SKM-1 (cell line): ENCODE measurements around the gene SMS.
"Not testable (repeated sequence)": the region's sequence is repeated elsewhere in the genome, so short reads cannot be mapped to it uniquely, and the experiment has no call there.

Source experiments
- DNase-seq: peaks from one replicate; lab custom pipeline; 2025; ENCODE audit not compliant: unreplicated experiment; lab: John Stamatoyannopoulos, UW

The SMS gene

DNA sequence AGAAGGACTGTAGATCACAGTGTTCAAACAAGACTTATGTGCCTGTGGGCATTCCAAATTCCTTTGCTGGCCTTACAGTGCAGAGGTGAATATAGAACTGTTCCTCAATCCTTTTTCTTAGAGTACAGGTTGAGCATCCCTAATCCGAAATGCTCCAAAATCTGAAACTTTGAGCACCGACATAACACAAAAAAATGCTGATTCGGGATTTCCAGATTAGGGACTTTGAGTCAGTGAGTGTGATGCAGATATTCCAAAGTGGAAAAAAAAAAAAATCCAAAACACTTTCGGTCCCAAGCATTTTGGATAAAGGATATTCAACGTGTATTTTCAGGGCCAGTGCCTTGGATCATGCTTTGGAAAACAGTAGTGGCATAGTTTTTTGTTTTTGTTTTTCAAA is 9.2 kb downstream of the SMS start:
- DNase-seq: no peak

DNA sequence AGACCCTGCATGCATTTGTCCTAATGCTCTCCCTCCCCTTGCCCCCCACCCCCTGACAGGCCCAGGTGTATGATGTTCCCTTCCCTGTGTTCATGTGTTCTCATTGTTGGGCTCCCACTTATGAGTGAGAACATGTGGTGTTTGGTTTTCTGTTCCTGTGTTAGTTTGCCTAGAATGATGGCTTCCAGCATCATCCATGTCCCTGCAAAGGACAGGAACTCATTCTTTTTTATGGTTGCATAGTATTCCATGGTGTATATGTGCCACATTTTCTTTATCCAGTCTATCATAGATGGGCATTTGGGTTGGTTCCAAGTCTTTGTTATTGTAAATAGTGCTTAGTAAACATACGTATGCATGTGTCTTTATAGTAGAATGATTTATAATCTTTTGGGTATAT is 10.0 kb downstream of the SMS start:
- not testable (repeated sequence) for DNase-seq

DNA sequence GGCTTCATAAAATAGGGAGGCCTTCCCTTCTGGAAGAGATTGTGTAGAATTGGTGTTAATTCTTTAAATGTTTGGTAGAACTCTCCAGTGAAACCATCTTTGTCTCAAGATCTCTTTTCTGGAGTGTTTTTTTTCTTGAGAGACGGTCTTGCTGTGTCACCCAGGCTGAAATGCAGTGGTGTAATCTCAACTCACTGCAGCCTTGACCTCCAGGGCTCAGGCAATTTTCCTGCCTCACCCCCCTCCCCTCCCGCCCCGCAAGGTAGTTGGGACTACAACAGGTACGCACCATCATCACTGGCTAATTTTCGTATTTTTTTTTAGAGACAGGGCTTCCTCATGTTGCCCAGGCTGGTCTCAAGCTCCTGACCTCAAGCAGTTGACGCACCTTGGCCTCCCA is 12.1 kb downstream of the SMS start:
- no peak for DNase-seq

DNA sequence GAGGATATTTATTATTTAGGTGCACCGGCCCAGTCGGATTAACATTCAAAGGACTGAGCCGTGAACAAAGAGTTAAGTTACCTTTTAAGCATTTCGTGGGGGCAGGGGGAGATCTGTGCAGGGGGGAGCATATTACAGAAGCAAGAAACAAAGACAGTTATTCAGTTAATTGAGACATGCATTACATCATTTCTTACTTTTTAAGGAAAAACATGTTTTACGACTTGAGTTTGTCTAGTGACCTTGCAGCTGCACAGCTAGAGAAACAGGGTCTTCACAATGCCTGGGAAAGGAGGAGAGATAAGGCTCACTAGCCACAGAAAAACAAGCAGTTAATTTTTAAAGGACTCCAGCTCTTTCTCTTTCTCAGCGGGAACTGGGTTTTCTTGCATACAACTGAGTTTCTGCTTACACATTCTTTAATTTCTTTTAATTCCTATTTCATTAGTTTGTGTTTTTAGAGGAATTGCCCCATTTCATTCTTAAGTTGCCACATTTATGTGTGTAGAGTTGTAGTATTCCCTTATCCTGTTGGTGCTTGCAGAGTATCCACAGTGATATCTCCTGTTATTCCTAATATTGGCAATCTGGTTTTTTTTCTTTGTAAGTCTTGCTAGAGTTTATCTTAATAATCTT is 12.8 kb downstream of the SMS start:
- not testable (repeated sequence) for DNase-seq

DNA sequence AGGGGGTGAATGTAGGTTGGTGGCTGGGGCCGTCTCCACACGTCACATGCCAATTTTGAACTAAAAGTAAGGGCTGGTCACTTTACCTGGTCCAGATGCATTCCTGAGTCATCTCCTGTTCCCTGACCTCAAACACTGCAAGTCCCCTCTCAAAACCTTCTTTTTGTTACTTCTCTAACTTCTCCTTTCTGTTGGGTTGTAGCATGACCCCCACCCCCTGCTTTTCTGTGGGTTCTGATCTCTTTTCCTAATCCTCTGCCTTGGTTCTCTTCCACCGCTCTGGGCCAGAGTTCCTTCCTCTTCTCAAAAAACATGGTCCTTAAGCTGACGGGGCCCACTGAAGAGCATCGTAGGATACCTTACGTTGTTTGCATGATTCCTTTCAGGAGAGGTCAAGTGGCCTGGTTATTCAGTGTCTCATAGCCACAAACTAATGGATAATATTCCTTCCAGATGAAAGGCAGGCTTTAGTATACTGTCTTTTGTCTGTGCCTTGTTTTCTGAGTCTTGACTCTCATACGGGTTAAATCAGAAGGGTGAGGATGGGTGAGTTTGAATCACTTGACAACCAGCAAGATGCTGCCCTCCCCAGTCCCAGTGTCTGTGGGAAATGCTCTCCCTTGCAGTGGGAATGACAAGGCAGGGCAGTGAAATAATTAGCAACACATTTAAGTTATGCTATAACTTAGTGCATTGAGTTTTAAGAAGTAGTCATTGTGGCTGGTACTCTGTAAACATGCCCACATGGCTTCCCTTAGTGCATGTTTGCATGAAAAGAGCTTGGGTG is 15.1 kb downstream of the SMS start:
- DNase-seq: peak; percentile 57

DNA sequence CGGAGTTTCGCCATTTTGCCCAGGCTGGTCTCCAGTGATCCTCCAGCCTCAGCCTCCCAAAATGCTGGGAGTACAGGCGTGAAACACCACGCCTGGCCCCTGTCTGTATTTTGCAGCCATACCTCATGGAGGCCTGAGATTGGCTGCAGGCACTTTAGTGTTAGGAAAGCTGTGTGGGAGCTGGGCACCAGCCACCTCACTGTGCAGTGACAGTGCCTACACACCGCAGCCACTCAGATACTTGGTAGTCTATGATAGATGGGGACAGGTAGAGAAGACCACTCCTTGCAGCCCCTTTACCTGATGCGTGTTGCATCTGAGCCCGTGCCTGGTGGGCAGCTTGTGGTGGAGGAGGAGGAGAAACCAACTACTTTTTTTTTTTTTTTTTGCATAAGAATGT is 16.3 kb downstream of the SMS start:
- DNase-seq: no peak

DNA sequence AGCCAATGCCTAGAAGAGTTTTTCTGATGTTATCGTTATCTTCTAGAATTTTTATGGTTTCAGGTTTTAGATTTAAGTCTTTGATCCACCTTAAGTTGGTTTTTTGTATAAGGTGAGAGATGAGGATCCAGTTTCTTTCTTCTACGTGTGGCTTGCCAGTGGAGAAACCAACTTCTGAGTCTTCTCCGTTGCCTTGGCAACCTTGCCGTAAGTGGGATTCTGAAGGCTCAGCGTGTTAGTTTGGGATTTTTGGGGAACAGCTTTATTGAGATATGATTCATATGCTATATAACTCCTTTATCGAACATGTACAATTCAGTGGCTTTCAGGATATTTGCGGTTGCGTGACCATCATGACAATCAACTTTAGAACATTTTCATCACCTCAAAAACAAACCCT is 17.7 kb downstream of the SMS start:
- no peak for DNase-seq

DNA sequence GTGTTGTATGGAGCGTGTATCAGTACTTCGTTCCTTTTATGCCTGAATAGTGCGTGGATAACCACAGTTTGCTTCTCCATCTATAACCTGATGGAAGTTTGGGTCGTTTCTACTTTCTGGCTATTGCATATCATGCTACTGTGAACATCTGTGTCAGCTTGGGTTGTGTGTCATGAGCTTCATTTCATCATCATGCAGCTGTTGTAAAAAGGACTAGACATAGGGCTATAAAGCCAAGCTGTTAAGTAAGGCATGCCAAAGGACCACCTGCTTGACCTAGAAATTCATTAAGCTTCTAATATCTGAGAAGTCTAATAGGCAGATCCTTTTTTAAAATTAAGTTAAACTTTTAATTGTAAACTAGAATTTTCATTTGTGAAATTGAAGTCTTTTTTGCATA is 18.4 kb downstream of the SMS start:
- DNase-seq: no peak

DNA sequence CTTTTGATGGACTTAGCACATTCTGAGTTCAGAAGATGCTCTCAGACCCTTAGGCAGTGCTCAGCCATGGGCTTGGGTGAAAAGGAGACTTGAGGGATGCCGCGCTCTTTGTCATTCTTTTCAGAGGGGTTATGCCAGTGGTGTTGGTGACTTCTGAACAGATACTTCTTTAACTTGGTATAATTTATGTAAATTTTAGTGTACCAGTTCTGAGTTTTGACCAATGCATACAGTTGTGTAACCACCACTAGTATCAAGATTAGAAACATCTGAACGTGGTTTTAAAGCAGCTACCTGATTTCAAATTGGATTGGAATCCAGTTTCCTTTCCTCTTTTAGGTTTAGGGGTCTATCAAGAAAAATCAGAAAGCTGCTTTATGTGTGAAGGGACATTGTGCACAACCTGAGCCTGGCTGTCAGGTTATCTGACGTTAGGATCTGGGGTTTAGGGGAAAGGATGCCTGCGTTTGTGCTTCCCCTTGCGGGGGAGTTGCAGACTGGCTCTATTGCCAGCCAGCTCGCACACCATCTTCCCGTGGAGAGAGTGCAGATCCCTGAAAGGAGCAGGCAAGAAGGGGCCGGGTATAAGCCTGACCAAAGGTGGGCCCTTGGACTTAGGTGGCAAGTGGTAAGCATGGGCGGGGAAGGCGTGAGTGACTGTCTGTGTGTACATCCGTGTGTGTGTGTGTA is 19.0 kb downstream of the SMS start:
- DNase-seq: no peak

DNA sequence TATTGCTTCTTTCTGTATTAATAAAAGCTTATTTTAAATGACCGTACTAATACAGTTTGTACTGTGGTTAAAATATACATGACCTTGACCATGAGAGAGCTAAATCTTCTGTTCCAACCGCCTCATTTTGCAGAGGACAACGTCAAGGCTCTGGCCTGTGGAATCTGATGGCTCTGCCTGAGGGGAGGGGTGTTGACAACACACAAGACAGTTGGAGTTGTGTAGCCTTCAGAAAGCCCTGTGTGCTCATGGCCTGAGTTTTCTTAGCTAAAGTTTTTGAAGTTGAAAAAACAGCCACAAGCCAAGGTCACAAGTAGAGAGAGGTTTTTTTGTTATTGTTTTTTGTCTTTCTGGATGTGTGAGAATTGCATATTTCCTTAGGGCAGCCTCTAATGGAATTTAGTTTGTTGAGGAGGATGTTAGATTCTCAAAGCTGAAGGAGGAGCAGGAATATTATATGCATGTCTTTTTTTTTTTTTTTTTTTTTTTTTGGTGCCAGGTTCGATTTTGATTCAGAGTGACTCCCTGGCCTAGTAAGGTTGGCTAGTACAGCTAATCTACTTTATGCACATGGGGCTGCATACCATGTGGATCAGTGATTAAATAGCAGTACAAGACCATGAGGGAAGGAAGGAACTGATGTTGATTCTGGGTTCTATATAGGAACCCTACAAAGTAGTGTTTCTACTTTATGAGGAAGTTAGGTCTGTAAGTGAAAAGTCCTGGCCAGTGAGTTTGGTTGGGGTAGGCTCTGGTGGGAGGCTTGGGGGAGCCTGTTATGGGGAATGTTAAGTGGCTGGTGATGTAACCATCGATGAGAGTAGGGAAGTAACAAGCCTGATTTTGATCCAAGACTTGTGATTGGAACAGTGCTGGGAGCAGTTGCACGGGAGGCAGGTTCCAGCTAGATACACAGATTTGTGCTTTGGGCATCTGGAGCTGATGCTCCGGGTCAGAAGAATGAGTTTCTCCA is 20.3 kb downstream of the SMS start:
- no peak for DNase-seq

DNA sequence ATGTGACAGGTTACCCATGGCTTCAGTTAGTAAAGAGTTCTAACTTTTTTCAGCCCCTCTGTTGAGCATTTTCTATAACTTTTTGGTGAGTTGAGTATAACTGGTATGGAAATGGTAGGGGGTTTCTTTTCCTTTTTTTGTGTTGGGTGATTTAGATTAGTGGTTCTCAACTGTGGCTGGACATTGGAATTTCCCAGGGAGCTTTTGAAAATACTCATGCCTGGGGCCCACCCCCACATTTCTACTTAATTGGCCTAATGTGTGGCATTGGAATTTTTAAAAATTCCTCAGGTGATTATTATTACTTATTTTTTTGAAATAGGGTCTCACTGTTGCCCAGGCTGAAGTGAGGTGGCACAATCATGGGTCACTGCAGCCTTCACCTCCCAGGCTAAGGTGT is 21.9 kb downstream of the SMS start:
- DNase-seq: no peak

DNA sequence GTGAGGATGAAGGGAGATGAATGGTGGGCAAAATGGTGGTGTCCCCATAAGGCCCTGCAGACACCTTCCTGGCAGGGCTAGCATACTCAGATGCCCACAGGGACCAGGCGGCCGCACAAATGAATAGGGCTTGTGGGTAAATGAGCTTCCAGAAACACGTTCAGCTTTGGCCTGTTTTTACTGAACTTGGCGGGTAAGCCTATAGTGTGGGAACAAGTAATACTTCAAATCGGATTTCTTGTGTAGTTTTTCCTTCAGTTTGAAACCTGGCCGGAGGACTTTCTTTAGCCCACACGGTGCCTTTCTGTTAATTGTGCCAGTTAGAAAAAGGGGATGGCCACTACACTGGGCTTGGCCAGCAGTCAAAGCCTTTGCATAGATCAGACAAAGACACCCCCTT is 22.8 kb downstream of the SMS start:
- no peak for DNase-seq

DNA sequence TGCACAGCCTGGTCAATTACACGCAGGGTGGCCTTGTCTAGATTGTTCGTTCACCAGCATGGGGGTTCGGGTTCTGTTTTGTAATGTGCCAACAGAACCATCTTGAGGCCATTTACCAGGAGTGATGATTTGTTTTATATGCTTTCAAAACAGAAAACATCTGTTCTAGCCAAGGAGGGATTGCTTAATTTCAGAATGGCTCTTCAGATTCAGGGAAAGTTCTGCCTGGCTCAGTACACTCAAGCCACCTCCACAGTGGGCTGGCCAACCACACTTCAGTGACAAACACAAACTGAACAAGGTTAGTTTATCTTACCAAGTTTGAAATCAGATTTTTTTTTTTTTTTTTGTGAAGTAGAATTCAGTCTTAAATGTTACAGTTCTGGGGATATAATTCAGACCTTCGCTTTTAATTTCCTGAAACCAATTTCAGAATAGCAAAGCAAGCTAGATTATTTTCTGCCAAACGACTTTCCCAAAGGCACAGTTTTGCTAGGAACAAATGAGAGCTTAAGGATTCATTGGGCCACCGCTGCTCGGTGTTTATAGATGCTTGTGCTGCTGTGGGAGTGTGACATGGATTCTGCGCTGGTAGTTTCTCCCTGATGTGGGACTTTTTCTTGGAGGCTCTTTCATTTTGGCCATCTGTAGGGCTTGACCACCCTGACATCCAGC is 23.4 kb downstream of the SMS start:
- no peak for DNase-seq

DNA sequence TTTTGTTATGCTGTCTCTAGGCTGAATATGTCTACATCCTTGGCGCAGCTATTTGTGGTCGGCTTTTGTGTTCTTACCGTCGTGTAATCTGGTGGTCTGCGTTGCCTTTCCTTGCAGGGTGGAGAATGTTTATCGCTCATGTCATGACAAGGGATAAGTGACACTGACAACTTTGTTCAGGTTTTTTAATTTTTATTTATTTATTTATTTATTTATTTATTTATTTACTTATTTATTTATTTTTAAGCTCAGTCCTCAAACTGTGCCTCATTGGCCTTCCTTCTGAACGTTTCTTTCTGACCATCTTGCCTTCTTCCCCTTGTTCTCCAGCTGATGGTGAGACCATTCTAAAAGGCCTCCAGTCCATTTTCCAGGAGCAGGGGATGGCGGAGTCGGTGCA is 26.4 kb downstream of the SMS start:
- DNase-seq: no peak

DNA sequence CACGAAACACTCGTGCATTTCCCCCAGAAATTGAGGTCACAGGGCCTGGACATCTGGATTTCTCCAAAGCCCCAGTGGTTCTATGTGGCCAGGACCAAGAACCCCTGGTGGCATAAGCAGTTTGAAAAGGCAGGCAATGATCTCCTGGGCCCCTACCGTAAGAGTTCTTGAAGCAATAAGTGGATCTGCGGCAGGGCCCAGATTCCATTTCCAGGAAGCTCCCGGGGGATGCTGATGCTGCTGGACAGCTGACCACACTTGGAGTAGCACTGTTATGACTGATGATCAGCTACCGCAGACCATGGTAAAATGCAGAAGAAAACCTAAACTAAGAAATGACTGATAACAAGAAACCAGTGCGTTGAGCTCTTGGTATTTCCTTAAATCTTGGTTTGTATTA is 27.8 kb downstream of the SMS start:
- DNase-seq: no peak

DNA sequence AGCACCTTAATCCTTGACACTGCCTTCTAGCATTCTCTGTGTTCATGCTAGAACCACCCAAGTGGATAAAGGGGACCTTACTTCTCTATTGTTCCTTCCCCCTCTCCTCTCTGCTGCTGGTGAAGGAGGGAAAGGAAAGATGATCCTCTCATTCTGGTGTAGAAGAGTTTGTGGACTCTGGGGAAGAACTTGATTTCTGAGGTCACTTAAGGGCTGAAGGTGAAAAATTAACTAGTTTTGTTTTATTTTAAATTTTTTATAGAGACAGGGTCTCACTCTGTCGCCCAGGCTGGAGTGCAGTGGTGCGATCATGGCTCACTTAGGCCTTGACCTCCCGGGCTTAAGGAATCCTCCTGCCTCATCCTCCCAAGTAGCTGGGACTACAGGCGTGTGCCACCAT is 29.8 kb downstream of the SMS start:
- no peak for DNase-seq

DNA sequence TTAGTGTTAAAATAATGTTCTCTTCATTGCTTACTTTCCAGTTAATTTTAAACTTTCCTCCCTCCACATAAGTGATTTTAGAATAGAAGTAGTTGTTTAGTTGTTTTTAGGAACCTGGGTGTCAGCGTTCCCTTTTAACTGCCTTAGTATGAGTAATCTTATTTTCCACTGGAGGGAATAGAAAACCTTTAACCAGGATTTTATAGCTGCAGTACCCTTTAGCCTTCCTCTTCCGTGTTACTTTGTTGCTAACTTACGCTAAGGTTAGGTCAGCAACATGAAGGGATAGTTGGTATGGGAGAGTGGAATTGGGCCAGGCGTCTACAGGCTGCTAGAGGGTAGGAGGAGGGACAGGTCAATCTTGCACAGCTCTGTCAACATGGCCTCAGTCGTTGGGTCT is 31.5 kb downstream of the SMS start:
- no peak for DNase-seq

DNA sequence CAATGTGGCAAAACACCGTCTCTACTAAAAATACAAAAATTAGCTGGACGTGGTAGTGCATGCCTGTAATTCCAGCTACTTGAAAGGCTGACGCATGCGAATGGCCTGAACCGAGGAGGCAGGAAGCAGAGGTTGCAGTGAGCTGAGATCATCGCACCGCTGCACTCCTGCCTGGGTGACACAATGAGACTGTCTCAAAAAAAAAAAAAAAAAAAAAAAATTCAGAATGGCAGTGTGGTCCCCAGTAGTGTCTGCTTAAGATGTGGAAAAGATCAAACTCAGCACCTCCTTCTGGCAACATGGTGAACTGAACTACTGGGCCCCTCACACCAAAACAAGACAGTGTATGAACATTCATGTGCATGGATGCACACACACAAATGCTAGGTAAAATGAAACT is 32.2 kb downstream of the SMS start:
- no peak for DNase-seq

DNA sequence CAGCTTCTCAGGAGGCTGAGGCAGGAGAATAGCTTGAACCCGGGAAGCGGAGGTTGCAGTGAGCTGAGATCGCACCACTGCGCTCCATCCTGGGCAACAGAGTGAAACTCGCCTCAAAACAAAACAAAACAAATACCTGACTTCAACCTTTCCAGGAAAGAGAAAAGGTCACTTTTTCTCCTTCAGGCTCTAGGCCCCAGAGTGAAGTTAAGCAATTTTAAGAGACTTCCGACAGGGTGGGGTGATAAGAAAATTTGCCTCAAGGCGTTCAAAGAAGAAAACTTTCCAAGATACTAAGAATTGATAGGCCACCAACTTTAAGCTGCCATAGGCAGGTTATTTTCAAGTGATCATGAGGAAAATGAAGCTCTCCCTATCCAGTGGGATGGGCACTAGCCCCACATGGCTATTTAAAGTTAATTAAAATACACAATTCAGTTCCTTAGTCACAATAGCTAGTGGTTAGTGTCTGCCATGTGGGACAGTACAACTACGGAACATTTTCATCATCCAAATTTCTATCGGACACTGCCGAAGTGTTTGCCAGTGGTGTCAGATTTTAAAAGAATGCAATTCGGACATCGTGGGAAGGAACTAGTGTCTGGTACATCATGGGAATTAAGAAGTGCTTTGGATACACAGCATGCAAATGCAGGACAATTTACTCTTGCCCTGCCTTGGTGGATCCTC is 33.0 kb downstream of the SMS start:
- no peak for DNase-seq

DNA sequence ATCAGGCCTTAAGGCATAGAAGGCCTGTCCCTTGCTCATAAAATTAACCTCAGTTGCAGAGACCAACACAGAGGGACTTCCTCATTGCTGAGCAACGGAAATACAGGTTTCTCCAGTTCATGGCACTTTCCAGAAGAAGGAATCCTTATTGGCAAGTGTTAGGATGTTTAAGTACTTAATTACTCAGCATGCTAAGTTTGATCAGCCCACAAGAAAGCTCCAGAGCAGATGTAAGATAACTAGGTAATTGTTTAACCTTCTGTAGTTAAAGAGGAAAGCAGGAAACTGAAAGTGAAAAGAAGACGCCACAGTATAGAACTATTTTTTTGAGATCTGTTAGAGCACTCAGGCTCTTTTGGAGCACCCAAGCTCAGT is 33.5 kb downstream of the SMS start:
- no peak for DNase-seq
